Omental fat pad (tissue), 4 donors: ENCODE measurements around the gene C1orf159. TPM values are rescaled to one million over a fixed set of nuclear protein-coding genes. Genes with fewer than 3 reads are reported as not detected.

ENCODE experiments used
- ATAC-seq: fragments of 150-250 bp; one replicate; pipeline ENCODE4 v1.9.1; 2016; ENCODE audit warnings: mild to moderate bottlenecking, moderate library complexity; ENCODE audit not compliant: low FRiP score
- DNase-seq: peaks from one replicate; pipeline ENCODE4 v3.0.0-alpha.2; 2019; ENCODE audit warnings: low spot score
- total RNA-seq, 4 donors: library from RNA; depleted of rRNA; stranded (reverse); fragments of >200 nt; gene quantifications; one replicate each; pipeline ENCODE4 v1.1.0, GENCODE V29; 2016
- TF ChIP-seq, protein P1 (sequence below), 3 donors: fragments of 450-650 bp; IDR thresholded peaks; one replicate each; pipeline ENCODE4 v1.5.1; 2016 to 2017; ENCODE audit warnings: antibody characterized with exemption in 3 of 3, mild to moderate bottlenecking in 3 of 3, moderate library complexity in 2 of 3

The C1orf159 gene
- total RNA-seq, 4 donors from 2014 or later = 5.6 to 12.0 (median 9.5) TPM

GRCh38 chr1:1115136-1115785, 628 bp downstream of the C1orf159 start:
- TF ChIP-seq, protein P1, sequence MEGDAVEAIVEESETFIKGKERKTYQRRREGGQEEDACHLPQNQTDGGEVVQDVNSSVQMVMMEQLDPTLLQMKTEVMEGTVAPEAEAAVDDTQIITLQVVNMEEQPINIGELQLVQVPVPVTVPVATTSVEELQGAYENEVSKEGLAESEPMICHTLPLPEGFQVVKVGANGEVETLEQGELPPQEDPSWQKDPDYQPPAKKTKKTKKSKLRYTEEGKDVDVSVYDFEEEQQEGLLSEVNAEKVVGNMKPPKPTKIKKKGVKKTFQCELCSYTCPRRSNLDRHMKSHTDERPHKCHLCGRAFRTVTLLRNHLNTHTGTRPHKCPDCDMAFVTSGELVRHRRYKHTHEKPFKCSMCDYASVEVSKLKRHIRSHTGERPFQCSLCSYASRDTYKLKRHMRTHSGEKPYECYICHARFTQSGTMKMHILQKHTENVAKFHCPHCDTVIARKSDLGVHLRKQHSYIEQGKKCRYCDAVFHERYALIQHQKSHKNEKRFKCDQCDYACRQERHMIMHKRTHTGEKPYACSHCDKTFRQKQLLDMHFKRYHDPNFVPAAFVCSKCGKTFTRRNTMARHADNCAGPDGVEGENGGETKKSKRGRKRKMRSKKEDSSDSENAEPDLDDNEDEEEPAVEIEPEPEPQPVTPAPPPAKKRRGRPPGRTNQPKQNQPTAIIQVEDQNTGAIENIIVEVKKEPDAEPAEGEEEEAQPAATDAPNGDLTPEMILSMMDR (IDR thresholded peaks at IDR 0.05) = no peak
- no peak for ATAC-seq

DNA sequence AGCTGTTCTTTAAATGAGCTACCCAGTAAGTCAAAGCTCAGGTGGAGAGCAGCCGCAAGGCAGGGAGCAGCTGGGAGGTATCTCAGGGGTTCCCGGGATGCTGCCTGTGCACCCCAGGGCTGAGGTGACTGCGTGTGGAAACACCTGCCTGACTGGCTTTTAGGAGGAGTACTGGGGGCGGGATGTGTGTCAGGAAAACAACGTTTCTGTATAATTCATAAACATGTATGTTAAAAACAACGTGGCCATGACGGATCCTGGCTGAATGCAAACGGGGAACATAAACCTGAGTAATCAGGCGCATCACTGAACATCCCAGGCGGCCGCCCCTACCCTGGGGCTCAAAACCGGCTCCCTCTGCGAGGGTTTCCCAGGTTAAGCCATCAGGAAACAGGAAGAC, 1.5 kb downstream of the C1orf159 start:
- TF ChIP-seq, protein P1 (IDR thresholded peaks at IDR 0.05) = no peak
- ATAC-seq (no peak), DNase-seq (no peak)

More at GRCh38 chr1:1115136-1115785, 628 bp downstream of the C1orf159 start:
- no peak for DNase-seq

GRCh38 chr1:1112237-1112985, 3.5 kb downstream of the C1orf159 start:
- ATAC-seq = no peak
- TF ChIP-seq, protein P1 (IDR thresholded peaks at IDR 0.05) = no peak
- no peak for DNase-seq

- no peak for DNase-seq
- ATAC-seq = no peak
- TF ChIP-seq, protein P1 (IDR thresholded peaks at IDR 0.05) = no peak
Measured at GRCh38 chr1:1111516-1112236, 4.2 kb downstream of the C1orf159 start.

DNA sequence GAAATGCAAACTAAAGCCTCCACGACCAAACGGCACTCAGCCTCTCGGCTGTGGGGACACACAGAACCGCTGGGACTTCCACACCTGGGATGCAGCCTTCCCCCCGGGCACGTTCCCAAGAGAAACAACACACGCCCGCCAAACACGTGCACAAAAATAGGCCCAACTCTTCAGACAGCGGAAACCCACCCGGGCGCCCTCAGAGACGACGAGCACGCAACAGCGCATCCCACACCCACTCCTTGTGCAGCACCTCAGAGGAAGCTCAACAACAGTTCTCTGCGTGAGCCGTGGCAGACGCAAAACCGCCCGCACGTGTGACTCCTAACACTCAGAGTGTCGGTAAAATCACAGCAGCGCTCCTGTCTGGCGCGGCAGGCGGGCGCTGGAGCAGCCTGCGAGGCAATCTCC, 5.3 kb downstream of the C1orf159 start:
- DNase-seq (no peak), ATAC-seq (no peak)
- TF ChIP-seq, protein P1 (IDR thresholded peaks at IDR 0.05) = no peak

DNA sequence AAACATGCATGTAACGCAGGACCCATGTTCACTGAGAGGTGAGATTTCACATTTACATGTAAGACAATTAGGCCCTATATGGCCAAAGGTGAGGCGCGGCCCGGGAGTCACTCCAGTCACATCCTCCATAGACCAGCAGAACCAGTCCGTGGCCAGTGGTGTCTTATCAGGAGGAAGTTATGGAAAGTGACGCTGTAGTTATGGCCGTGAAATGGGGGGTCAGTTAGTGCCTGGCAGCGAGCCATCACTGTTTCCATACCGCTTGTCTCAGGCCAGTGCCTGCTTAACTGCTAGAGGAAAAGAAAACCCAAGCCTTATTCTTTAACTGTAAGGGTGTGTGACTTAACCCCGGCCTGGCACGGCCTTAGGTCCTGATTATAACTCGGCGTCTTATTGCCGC, 6.1 kb downstream of the C1orf159 start:
- ATAC-seq (no peak), DNase-seq (no peak)
- TF ChIP-seq, protein P1 (IDR thresholded peaks at IDR 0.05) = no peak
